T-helper 1 cell treated with Interleukin-12 subunit alpha and Interleukin-12 subunit beta and Interleukin-4 antibody, amounts not matched to agents 30 ng/mL and 1 ng/mL, for 36 hours (primary cell): ENCODE data around the gene SFXN4. TPM values are rescaled to one million over a fixed set of nuclear protein-coding genes. Genes with fewer than 3 reads are reported as not detected.
"Not testable (repeated sequence)": the region's sequence is repeated elsewhere in the genome, so short reads cannot be mapped to it uniquely, and the experiment has no call there.

Experiments
- intact Hi-C: fragments of 100-400 bp; cut with micrococcal nuclease; formaldehyde crosslinking; loops from one replicate; pipeline ENCODE4 v1.15.1; 2024
- total RNA-seq: library from RNA; stranded (reverse); gene quantifications from 2 replicates; pipeline ENCODE4 v1.2.3, GENCODE V29; 2022

The SFXN4 gene
- total RNA-seq, 1 donor from 2014 or later = 28.0 TPM

DNA sequence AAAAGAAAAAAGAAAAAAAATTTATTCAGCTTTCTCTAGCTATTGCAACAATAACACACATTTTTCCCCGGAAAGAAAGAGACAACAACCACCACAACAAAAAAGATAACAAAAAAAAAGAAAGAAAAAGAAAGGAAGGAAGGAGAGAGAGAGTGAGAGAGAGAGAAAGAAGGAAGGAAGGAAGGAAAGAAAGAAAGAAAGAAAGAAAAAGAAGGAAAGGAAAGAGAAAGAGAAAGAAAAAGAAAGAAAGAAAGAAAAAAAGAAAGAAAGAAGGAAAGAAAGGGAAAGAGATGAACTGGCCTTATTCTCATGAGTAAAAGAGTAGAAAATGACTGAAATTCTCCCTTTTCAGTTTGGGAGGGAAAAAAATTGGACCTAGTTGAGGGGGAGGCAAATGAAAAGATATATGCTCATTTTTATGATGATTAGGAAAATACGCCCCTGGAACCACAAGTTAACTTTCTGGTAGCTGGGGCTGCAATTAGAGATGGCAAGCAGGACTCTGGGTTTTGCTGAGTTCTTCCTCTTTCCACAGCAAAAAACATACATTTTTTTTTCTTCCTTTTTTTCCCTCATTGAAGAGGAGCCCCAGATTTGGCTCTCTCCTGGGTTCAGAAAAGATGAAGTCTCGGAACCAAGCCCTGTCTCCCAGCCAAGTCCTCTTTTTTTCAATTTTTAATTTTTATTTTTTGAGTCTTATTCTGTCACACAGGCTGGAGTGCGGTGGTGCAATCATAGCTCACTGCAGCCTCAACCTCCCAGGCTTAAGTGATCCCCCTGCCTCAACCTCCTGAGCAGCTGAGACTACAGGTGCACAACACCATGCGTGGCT, 25.7 kb upstream of the SFXN4 start:
- intact Hi-C loops = loop anchor here (1.0 kb wide), 1 partner anchor 13 kb away; the partner anchor contains the start of gene PRDX3

DNA sequence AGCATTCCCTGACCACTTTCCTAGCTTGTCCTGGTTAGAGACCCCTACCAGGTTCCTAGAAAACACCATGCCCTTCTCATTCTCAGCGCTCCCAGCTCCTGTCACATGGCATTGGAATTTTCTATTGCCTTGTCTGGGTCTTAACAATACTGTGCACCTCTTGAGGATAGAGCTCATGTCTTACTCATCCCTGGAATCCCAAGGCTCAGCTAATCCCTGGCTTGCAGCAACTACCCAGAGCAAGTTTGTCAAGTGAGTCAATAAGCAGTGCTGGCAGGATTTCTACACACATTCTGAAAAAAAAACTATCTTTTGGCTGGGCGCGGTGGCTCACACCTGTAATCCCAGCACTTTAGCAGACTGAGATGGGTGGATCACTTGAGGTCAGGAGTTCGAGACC, 24.8 kb upstream of the SFXN4 start:
- intact Hi-C loops = loop anchor here (1.0 kb wide), 1 partner anchor 12 kb away; the partner anchor contains the start of gene PRDX3

DNA sequence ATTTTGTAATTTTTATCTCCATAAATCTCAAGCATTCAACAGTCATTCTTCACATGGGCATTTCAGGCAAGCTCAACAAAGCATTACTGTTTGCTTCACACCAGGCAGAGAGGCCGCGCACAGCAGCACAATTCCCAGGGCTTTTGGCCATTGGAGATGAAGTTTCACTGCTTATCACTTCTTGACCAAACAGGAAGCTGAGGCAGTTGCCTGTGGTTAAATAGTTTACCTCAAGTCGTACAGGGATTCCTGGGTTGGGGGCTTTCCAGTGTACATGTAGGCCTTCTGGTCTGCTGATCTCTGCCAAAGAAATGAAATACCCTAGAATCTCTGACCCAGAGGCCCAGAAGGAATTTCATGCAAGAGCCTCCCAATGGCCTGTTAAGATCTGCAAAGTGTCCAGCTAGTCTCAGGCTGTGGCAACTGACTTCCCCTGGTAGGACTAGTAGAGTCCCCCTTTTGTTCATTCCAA, 24.3 kb upstream of the SFXN4 start:
- intact Hi-C loops = loop anchor here (1.0 kb wide), 2 partner anchors 12 to 16 kb away; partner anchors contain the start of gene PRDX3

DNA sequence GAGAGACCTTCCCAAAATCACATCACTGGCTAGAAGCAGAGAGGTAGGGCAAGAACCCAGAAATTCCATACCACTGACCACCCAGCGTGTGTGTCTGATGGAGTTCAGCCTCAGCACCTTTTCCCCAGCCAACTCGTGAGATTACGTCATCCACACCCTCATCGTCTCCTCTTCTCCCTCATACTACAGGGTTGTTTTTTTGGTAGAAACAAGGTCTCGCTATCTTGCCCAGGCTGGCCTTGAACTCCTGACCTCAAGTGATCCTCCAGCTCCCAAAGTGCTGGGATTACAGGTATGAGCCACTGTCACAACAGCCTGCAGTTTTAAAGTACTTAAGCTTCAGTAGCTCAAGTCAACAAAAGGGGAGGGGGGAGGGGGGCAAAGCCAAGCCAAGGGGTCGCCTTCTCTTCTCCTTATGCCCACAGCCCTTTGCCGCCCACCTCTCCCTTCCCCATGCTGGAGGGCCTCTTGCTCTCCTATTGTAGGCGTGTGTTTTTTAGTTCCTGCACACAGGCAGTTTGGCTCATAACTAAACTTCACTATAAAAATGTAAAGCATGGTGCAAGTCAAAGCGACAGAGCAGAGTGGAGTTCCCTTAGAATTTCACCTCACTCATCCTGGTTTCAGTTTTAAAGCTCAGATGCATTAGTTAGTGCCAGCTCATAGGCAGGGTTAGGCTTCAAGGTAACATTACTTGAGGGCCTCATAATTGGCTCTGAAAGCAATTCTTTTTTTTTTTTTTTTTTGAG, 18.3 kb upstream of the SFXN4 start:
- intact Hi-C loops = no loop called here

DNA sequence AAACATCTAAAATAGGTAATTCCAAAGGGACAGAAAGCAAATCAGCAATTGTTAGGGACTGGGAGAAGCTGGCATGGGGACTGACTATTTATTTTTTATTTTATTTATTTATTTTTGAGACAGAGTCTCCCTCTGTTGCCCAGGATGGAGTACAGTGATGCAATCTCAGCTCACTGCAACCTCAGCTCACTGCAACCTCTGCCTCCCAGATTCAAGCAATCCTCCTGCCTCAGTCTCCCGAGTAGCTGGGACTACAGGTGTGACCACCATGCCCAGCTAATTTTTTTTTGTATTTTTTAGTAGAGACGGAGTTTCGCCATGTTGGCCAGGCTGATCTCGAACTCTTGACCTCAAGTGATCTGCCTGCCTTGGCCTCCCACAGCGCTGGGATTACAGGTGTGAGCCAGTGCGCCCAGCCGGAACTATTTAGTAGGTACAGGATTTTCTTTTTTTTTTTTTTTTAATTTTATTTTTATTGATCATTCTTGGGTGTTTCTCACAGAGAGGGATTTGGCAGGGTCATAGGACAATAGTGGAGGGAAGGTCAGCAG, 15.4 kb upstream of the SFXN4 start:
- intact Hi-C loops = not testable (repeated sequence)

DNA sequence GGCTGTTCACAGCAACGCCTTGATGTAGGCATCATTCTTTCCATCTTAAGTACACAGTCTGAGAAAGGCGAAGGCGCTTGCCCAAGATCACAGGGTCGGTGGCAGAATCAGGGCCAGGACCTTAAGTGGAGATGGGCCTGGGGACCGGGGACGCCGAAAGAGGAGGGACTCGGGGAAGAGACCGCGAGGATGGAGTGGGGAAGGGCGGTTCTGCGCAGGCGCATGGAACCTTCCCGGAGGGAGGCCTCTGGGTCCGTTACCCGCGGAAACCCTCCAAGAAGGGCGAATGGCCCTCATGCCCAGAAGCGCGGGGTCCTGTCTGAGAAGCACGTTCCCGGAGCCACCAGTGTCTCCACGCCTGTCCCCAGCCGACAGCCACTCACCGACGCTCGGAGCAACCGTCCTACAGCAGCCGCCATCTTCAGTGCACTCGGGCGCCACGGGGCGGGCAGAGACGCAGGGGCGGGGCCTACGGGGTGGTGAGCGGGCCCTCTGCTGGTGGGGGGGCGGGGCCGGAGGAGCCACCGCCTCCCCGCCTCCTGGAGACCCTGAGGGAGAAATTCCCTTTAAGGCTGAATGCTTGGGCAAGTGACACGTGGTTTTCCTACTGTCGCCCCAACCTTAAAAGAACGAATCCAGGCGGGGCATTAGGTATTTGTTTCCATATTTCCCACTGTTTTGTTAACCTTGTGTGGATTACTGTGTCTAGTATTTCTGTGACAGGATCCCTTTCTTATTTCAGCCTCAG, 13.0 kb upstream of the SFXN4 start, which contains the start of gene PRDX3:
Gene PRDX3 (minus strand): TSS at position 441 of the 748 bp plus-strand sequence. CDS start 22 bp downstream, at position 419.
- intact Hi-C loops = loop anchor here (1.0 to 2.0 kb wide), 16 partner anchors 12 to 695 kb away; partner anchors contain the start of genes CACUL1, DENND10, EIF3A and GRK5

DNA sequence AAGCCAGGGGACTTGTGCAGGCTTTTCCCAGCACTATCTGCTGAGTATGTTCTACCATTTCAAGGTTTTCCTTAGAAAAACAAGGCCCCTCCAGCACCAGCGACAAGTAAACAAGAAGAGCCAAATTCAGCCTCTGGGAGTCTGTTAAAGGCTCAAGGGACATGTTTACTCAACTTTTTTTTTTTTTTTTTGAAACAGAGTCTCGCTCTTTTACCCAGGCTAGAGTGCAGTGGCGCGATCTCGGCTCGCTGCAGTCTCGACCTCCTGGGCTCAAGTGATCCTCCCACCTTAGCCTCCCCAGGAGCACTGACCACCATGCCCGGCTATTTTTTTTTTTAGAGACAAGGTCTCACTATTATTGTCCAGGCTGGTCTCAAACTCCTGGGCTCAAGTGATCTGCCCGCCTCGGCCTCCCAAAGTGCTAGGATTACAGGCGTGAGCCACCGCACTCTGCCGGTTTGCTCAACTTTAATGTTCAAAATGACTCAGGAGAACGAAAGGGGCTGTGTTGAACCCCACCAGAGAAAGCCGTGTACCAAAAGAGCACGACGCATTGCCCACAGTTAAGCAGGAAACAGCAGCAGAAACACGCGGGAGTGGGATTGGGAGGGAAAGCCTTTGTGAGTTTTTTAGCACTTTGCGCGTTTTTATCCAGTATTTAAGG, 12.3 kb upstream of the SFXN4 start:
- intact Hi-C loops = loop anchor here (1.0 to 2.0 kb wide), 16 partner anchors 12 to 695 kb away; partner anchors contain the start of genes CACUL1, DENND10, EIF3A and GRK5

DNA sequence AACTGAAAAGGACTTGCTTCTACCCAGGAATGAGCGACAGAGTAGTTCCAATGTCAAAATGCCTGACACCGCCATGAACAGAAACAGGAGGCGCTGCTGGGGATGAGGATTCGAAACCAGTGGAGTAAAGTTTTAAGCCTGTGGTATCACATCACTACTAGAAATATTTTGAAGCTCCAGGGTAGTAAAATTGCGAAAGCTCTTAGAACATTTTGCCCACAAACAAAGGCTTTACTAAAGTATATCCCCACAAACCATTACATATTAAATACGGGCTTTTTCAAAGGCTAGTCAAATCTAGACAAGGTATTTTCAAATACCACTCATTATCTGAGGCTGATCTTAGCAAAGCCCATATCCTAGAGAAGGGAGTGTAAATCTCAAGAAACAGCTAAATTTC, 10.7 kb upstream of the SFXN4 start:
- intact Hi-C loops = no loop called here

DNA sequence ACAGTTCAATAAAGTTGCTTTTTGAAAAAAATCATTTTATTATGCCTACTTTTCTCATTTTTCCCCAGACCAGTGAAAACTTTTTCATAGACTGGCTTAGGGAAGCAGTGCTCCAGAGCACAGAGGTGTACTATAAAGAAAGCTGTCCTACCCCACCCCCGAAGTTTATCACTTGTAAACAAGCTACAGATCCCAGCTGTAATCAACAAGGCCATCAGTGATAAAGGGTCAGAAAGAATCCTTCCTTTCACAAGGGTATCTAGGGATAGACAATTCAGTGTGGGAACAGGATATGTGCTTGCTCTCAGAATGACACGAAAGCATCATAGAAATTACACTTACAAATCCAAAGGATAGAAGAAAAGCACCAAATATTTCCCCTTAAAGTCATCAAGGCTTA, 8.6 kb upstream of the SFXN4 start:
- intact Hi-C loops = no loop called here

DNA sequence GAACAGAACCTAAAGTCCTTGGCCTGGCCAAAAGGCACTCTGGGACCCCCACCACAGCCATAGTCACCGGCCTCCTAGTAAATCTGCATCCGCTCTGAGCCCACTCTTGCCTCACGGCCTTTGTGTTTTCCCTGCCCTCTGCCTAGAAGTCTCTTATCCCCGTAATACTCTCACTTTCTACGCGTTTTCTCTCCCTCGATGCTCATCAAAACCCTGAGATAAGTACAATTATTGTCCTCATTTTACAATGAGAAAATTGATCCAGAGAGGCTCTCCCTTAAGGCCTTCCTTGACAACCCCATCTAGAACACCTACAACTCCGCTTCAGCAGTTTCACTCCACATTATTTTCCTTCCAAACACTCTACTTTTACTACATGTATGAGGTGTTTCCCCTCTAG, 1.5 kb upstream of the SFXN4 start:
- intact Hi-C loops = no loop called here

DNA sequence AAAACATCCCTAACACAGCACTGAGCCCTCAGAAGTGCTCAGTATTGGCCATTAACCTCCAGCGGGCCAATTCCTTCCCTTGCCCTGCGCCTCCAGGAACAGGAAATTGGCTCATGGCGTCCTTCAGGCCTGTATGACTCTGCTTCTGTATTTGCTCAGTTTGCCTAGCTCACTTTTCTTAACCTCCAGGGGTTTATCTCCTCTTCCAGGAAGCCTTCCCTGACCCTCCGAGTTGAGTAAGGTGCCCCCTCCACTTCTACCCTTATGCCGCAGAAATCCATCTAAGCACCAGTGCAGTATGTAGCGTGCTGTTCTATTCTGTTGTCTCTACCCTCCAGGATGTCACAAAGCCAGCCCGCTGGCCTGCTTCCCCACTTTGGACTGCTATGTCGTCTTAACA, 1.1 kb upstream of the SFXN4 start:
- intact Hi-C loops = no loop called here

DNA sequence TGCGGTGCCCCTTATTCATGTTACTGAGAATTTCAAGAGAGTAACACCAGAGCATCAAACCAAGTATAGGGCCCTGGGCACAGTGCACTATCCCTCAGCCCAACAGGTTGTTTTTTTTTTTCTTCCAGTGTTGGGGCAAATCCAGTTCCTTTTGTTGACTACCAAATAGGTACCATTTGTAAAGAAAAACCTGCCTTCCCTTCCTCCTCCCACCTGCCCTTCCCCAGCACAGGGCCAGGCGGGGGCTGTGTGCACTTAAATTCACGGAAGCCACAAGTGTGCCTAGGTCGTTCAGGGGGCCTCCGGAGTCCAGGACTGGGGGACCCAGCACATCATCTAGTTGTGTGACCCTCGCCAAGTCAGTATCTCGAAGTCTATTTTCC, 595 bp upstream of the SFXN4 start:
- intact Hi-C loops = no loop called here

DNA sequence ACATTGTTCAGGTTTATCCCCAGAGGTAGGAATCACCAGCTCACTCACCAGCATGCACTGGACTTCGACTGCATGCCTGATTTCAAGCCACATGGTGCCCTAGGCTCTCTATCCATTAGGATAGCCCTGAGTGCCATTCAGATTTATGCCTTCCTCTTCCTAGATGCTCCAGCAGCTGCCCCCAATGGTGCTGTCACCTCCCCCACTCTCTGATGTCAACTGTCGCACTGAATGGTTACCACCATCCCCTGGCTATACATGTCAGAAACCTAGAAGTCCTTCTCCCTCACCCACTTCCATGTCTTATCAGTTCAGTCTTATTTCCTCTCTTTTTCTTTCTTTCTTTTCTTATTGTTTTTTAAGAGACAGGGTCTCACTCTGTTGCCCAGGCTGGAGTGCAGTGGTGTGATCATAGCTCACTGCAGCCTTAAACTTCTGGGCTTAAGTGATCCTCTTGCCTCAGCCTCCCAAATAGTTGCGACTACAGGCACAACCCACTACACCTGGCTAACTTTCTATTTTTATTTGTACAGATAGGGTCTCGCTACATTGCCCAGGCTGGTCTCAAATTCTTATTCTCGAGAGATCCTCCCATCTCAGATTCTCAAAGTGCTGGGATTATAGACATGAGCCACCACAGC, 2.9 kb downstream of the SFXN4 start:
- intact Hi-C loops = no loop called here

DNA sequence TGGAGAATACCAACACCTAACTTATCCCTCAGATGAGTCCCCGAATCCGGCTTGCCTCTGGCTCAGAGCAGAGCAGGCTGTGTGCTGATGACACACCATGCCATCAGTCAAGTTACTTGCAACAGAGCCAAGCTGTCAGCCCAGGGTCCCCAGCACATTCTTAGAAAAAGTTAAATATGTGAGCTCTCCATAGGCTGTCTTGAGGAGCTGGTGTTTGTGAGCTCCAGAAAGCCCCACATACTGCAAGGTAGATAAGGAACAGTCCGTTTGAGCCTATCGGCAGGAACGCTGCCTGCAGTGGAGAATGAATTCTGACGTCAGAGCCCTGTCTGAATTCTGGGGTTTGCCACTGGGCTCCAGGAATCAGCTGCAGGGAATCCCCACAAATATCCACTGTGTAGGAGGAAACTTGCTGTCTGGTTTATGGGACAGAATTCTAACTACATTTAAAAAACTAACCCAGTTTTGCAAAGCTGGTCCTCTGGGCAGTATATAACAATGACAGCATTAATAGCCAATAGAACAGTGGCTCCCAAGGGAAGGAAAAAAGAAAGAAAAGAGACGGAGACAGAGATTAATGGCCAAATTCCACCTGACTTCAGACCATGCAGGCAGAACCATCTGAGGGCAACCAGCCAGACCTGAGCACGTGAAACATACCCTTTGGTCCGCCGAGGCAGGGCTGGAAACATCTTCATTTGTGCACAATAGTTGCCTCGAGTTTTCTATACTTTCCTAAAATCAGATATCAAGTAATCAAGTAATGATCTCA, 3.6 kb downstream of the SFXN4 start:
- intact Hi-C loops = no loop called here

DNA sequence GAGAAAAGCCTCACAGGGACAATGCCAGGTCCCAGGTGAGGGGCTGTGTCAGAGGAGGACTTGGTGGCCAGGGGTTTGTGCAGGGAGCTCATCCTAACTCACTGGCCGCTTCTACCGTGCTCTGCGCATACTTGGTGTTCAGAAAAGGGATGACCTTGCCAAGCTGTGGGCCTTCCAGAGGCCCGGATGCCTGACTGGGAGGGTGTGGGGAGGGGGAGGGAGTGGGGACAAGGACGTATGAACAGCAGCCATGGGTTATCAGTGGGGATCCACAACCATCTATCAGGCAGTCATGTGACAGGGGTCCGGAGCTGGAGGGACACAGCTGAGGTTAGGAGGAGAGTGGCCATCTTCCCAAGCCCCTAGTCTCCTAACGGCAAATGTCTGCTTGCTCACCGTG, 6.2 kb downstream of the SFXN4 start:
- intact Hi-C loops = no loop called here

DNA sequence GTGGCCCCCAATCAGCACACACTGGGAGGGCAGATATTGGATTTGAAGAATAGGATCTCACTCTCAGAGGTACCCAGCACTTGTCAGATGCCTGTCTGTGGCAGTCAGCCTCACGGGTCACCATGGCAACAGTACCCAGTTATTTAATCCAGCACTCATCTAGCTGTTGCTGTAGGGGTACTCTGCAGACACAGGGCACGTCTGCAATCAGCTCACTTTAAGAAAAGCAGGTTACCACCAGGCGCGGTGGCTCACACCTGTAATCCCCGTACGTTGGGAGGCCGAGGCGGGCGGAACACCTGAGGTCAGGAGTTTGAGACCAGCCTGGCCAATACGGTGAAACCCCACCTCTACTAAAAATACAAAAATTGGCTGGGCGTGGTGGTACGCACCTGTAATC, 11.9 kb downstream of the SFXN4 start:
- intact Hi-C loops = no loop called here

DNA sequence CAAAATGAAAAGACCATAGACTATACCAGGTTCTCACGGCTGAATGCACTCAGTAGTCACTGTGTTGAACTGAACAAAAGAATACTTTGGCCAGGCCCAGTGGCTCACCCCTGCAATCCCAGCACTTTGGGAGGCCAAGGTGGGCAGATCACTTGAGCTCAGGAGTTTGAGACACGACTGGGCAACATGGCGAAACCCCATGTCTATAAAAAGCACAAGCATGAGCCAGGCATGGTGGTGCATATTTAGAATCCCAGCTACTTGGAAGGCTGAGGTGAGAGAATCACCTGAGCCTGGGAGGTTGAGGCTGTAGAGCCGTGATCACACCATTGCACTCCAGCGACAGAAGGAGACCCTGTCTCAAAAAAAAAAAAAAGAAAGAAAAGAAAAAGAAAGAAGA, 12.5 kb downstream of the SFXN4 start:
- intact Hi-C loops = no loop called here

DNA sequence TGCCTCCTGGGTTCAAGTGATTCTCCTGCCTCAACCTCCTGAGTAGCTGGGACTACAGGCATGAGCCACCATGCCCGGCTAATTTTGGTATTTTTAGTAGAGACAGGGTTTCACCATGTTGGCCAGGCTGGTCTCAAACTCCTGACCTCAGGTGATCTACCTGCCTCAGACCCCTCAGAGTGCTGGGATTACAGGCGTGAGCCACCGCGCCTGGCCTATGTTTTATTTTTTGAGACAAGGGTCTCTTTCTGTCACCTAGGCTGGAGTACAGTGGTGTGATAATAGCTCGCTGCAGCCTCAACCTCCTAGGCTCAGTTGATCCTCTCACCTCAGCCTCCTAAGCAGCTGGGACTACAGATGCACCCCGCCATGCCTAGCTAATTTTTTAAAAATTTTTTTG, 13.9 kb downstream of the SFXN4 start:
- intact Hi-C loops = not testable (repeated sequence)

DNA sequence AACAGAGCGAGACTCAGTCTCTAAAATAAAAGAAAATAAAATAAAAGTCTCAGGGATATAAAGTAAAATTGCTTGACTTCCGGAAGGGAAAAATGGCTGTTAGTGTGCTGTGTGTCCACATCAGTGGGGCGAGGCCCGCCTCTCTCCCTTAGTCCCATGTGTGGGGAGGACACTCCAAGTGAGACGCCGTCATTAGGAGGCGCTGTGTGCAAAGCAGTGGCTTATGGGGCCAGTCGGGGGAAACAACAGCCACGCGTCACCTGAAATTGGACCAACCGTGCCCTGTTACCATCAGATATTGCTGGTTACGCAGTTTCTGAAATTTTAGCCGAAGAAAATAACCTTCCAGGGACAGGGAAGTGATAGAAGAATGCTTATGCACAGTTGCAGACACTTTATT, 15.8 kb downstream of the SFXN4 start:
- intact Hi-C loops = no loop called here
